Stomach (tissue), 9 donors: Measurements from ENCODE around the gene TRIP6. TPM values are rescaled to one million over a fixed set of nuclear protein-coding genes. Genes with fewer than 3 reads are reported as not detected.

Source experiments
- DNase-seq, 2 donors: peaks; one replicate each; pipeline versions ENCODE4 v3.0.0 to v3.0.0-alpha.2; 2013 to 2019
- H3K27ac ChIP-seq, 5 donors: fragments of 200-600 bp in 4 of 5; sonication (generic) in 4 of 5; one replicate each; pipeline ENCODE4 v1.5.1; 2013 to 2019; ENCODE audit warnings: mild to moderate bottlenecking in 1 of 5, moderate library complexity in 1 of 5
- H3K27me3 ChIP-seq, 3 donors: fragments of 200-600 bp; sonication (generic); one replicate each; pipeline ENCODE4 v1.5.1; 2017 to 2019; ENCODE audit warnings: mixed run types in 1 of 3
- H3K36me3 ChIP-seq, 4 donors: fragments of 200-600 bp; sonication (generic); 1 replicate in 3 of 4; 2 replicates in 1 of 4; pipeline ENCODE4 v1.5.1; 2016 to 2019
- H3K4me1 ChIP-seq, 4 donors: fragments of 200-600 bp; sonication (generic); one replicate each; pipeline ENCODE4 v1.5.1; 2016 to 2019
- H3K4me3 ChIP-seq, 4 donors: fragments of 200-600 bp; sonication (generic) in 3 of 4; one replicate each; pipeline ENCODE4 v1.5.1; 2016 to 2019; ENCODE audit warnings: mild to moderate bottlenecking in 1 of 4
- H3K9me3 ChIP-seq, 4 donors: fragments of 200-600 bp; sonication (generic); one replicate each; pipeline ENCODE4 v1.5.1; 2016 to 2019
- EP300 ChIP-seq: sonication (generic); formaldehyde crosslinking; IDR thresholded peaks from one replicate; pipeline ENCODE4 v1.6.1; 2017; ENCODE audit warnings: antibody characterized with exemption
- POLR2A ChIP-seq, 4 donors: fragments of 450-650 bp; IDR thresholded peaks; one replicate each; pipeline ENCODE4 v1.6.1; 2016; ENCODE audit warnings: antibody characterized with exemption in 4 of 4, control low read depth in 2 of 4, mild to moderate bottlenecking in 1 of 4, moderate library complexity in 1 of 4
- POLR2AphosphoS5 ChIP-seq, 3 donors: sonication (generic); formaldehyde crosslinking; IDR thresholded peaks; one replicate each; pipeline ENCODE4 v1.6.1; 2016; ENCODE audit warnings: antibody characterized with exemption in 3 of 3
- WGBS, 5 donors: extraction: QIAGEN DNeasy Blood & Tissue Kit in 3 of 5; methylation state at CpG; one replicate each; pipeline versions ENCODE4 v1.1.5 to v1.1.7; 2013 to 2018; 5-methylcytosine and 5-hydroxymethylcytosine counted together
- intact Hi-C: fragments of 100-400 bp; cut with DNase I; formaldehyde crosslinking; loops from one replicate; pipeline ENCODE4 v1.15.1; 2023; ENCODE audit warnings: low total_unique reads
- polyA plus RNA-seq, 3 donors: library from polyadenylated mRNA; stranded (reverse); fragments of 200-250 nt; gene quantifications; one replicate each; pipeline ENCODE4 v1.2.3, GENCODE V29; 2013
- total RNA-seq, 5 donors: library from RNA; depleted of rRNA; stranded (reverse); fragments of >200 nt; gene quantifications; one replicate each; pipeline versions ENCODE4 v1.1.0 to v1.2.3, GENCODE V29; 2014 to 2016
- TF ChIP-seq, protein P1 (sequence below), 7 experiments: fragments of 450-650 bp in 4 of 7; fragments of 200-600 bp in 3 of 7; sonication (generic) in 3 of 7; IDR thresholded peaks; one replicate each; pipeline ENCODE4 v1.5.1; 2016 to 2019; ENCODE audit warnings: antibody characterized with exemption in 7 of 7, control low read depth in 2 of 7, mild to moderate bottlenecking in 1 of 7
- donor health status: healthy with polysubstance abuse.
- donor health status: Bipolar disorder and iron deficiency.
- donor health status: healthy.

The TRIP6 gene
- total and polyA plus RNA-seq, 8 donors: 4.7 to 50.0 (median 25.0) TPM

DNA sequence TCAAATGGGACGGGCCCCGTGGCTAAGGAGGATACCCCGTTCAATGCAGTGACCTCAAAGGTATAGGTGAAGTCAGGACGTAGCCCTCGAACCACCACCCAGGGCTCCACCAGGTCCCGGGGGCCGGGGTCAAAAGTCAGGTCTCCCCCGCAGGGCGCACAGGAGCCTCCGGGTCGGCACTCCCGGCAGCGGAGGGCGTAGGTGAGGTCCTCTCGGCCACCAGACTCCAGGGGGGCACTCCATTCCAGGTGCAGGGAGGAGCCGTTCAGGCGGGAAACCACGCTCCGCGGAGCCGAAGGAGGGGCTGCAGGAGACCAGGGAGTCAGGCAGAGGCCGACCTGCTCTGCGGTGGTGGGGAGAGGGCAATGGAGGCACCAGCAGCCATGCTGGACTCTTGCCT, 47.6 kb upstream of the TRIP6 start:
- no peak overlapping the region for H3K27ac ChIP-seq
- H3K36me3 ChIP-seq: peaks cover 56 to 97% (median 94%) of the 10 kb centered on the region in 4 donors
- TF ChIP-seq, protein P1, sequence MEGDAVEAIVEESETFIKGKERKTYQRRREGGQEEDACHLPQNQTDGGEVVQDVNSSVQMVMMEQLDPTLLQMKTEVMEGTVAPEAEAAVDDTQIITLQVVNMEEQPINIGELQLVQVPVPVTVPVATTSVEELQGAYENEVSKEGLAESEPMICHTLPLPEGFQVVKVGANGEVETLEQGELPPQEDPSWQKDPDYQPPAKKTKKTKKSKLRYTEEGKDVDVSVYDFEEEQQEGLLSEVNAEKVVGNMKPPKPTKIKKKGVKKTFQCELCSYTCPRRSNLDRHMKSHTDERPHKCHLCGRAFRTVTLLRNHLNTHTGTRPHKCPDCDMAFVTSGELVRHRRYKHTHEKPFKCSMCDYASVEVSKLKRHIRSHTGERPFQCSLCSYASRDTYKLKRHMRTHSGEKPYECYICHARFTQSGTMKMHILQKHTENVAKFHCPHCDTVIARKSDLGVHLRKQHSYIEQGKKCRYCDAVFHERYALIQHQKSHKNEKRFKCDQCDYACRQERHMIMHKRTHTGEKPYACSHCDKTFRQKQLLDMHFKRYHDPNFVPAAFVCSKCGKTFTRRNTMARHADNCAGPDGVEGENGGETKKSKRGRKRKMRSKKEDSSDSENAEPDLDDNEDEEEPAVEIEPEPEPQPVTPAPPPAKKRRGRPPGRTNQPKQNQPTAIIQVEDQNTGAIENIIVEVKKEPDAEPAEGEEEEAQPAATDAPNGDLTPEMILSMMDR (IDR thresholded peaks at IDR 0.05): no peak
- TF ChIP-seq EP300 (no peak), POLR2AphosphoS5 (IDR thresholded peaks at IDR 0.05) (no peak), POLR2A (IDR thresholded peaks at IDR 0.05) (no peak)
- peaks cover 0 to 10% (median 4%) of the 10 kb centered on the region in 4 donors for H3K4me1 ChIP-seq
- no peak overlapping the region for H3K4me3 ChIP-seq
- no peaks in the 10 kb centered on the region for H3K9me3 ChIP-seq
- H3K27me3 ChIP-seq: peaks cover 0 to 8% (median 0%) of the 10 kb centered on the region in 3 donors
- DNase-seq: no peak
- intact Hi-C loops: no loop called here
- 92 to 96% (median 94%) methylated on average over 21 to 23 of the region's 23 CpGs for WGBS, 5 donors

DNA sequence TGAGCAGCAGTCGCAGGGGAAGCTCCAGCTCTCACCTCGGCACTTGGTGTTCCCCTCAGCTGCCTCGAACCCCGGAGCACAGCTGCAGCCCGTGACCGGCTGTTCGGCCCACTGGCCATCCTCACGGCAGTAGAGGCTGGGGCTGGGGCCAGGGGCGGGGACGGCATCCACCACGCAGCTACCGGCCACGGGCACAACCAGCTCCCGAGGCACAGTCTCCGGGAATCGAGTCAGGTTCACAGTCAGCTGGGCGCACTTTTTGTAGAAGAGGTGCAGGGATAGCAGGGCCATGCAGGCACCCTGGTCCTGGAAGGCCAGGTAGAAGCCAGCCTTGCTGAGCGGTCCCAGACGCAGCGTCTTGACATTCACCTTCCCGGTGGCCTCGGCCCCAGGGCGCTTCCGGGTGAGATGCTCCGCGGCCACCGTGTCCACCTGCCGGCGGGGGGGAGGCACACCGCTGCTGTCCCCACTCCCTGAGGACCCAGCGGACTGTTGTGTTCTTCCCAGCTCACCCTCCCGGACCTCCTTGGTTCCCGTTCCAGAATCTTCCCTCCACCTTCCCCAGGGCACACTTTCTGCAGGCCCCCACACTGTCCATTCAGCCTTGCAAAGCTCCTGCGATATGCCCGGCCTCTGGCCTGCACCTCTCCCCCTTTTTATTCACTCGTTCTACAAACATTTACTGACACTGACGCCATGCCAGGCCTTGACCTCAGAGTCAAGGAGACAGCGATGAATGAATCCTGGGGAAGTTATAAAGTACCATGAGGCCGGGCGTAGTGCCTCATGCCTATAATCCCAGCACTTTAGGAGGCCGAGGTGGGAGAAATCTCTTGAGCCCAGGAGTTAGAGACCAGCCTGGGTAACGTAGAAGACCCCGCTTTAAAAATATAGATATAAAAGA, 44.7 kb upstream of the TRIP6 start:
- Histone ChIP-seq H3K4me1 (peaks cover 14 to 36% (median 28%) of the 10 kb centered on the region in 4 donors), H3K27me3 (peaks cover 0 to 31% (median 1%) of the 10 kb centered on the region in 3 donors), H3K4me3 (no peak overlapping the region), H3K27ac (no peak overlapping the region), H3K9me3 (no peaks in the 10 kb centered on the region), H3K36me3 (peaks cover 44 to 68% (median 65%) of the 10 kb centered on the region in 4 donors)
- DNase-seq: no peak
- WGBS, 5 donors: 89 to 93% (median 91%) methylated on average over 26 to 43 of the region's 43 CpGs
- intact Hi-C loops: no loop called here
- TF ChIP-seq, protein P1 (IDR thresholded peaks at IDR 0.05): no peak
- TF ChIP-seq POLR2A (IDR thresholded peaks at IDR 0.05) (no peak), EP300 (no peak), POLR2AphosphoS5 (IDR thresholded peaks at IDR 0.05) (no peak)

DNA sequence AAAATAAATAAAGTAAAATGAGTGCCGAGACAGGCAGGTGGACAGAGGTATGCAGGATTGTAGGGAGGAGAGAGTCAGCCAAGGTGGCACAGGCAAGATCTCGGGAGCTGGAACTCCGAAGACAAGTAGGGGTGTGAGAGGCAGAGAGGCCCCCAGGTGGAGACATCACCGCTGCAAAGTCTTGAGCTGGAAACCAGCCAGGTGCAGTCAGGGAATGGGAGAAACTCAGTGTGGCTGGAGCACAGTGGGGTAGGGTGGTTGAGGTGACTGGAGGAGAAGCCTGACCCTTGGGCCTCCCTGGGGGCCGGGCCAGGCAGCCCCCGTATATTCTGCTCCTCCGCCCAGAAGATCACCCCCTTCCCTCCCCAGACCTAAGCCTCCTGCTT, 44.1 kb upstream of the TRIP6 start:
- H3K27me3 ChIP-seq: peaks cover 0 to 38% (median 6%) of the 10 kb centered on the region in 3 donors
- intact Hi-C loops: no loop called here
- DNase-seq: peak in 1 of 2 donors; percentile 28
- TF ChIP-seq, protein P1 (IDR thresholded peaks at IDR 0.05): no peak
- TF ChIP-seq POLR2AphosphoS5 (IDR thresholded peaks at IDR 0.05) (no peak), POLR2A (IDR thresholded peaks at IDR 0.05) (no peak), EP300 (no peak)
- peaks cover 20 to 42% (median 34%) of the 10 kb centered on the region in 4 donors for H3K4me1 ChIP-seq
- peaks cover 41 to 63% (median 61%) of the 10 kb centered on the region in 4 donors for H3K36me3 ChIP-seq
- no peaks in the 10 kb centered on the region for H3K9me3 ChIP-seq
- no peak overlapping the region for H3K4me3 ChIP-seq
- H3K27ac ChIP-seq: no peak overlapping the region
- WGBS, 5 donors: 72 to 89% (median 84%) methylated on average over 7 of the region's 7 CpGs

DNA sequence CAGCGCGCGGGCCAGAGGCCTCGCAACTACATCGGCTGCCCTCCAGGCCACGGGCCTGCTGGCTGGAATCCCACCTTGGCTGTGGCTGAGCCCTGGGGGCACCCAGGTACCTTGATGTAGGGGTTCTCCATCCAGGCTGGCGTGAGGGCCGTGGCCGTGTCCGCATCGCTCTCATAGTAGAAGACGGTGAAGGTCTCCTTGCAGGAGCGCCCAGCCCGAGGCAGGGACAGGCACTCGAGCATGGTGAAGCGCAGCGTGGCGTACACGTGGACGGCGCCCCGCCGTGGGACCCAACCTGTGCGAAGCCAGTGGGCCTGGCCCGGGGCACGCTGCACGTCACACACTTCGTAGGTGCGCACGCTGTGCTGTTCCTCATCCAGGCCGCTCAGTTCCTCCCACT, 43.7 kb upstream of the TRIP6 start:
- WGBS, 5 donors: 90 to 96% (median 95%) methylated on average over 20 to 31 of the region's 31 CpGs

More for the DNA sequence above, 43.7 kb upstream of the TRIP6 start:
- intact Hi-C loops: no loop called here
- DNase-seq: no peak
- Histone ChIP-seq H3K9me3 (no peaks in the 10 kb centered on the region), H3K27me3 (peaks cover 0 to 42% (median 6%) of the 10 kb centered on the region in 3 donors), H3K4me3 (no peak overlapping the region), H3K27ac (no peak overlapping the region), H3K36me3 (peaks cover 39 to 59% (median 57%) of the 10 kb centered on the region in 4 donors), H3K4me1 (peaks cover 21 to 46% (median 38%) of the 10 kb centered on the region in 4 donors)
- TF ChIP-seq EP300 (no peak), POLR2AphosphoS5 (IDR thresholded peaks at IDR 0.05) (no peak), POLR2A (IDR thresholded peaks at IDR 0.05) (no peak)
- TF ChIP-seq, protein P1 (IDR thresholded peaks at IDR 0.05): no peak
